OCI-LY3 (cell line): ENCODE measurements around the gene CHEK1.

ENCODE experiments used
- CTCF ChIP-seq: fragments of 200-600, 300-600 bp; sonication (generic); IDR thresholded peaks from 2 replicates; pipeline ENCODE4 v1.5.1; 2014; ENCODE audit warnings: antibody characterized with exemption, low read length, low read depth
- EZH2phosphoT487 ChIP-seq: fragments of 200-600 bp; shearing (Covaris generic); IDR thresholded peaks from 2 replicates; pipeline ENCODE4 v1.6.1; 2018; ENCODE audit warnings: antibody characterized with exemption, mixed run types, low read depth

GRCh38 chr11:125637840-125638239, 12.9 kb downstream of the CHEK1 start:
- TF ChIP-seq CTCF = peak; percentile 19; the same call in 1 of the 2 replicates
- TF ChIP-seq EZH2phosphoT487 = no peak
